Neural cell (in vitro differentiated cells): Measurements from ENCODE around the gene MACROH2A1. TPM values are rescaled to one million over a fixed set of nuclear protein-coding genes. Genes with fewer than 3 reads are reported as not detected.

Experiments
- H2AFZ ChIP-seq: fragments of 200-600, 300-800 bp; sonication (generic), shearing (Covaris generic); 2 replicates; pipeline ENCODE4 v1.6.0; 2014; ENCODE audit warnings: low read depth, mild to moderate bottlenecking, antibody characterized with exemption, low read length, moderate library complexity
- H3F3A ChIP-seq: fragments of 200-600 bp; shearing (Covaris generic); 2 replicates; pipeline ENCODE4 v1.6.1; 2016; ENCODE audit warnings: mild to moderate bottlenecking, moderate library complexity, mixed read lengths, antibody characterized with exemption, low read length; ENCODE audit not compliant: insufficient read depth, poor library complexity, severe bottlenecking
- H3K27ac ChIP-seq: fragments of 200-600, 300-800 bp; sonication (generic), shearing (Covaris generic); 2 replicates; pipeline ENCODE4 v1.5.1; 2014; ENCODE audit warnings: mild to moderate bottlenecking, low read length, moderate library complexity
- H3K27me3 ChIP-seq: fragments of 300-800, 200-600 bp; sonication (generic), shearing (Covaris generic); 2 replicates; pipeline ENCODE4 v1.6.0; 2014; ENCODE audit warnings: mild to moderate bottlenecking, low read depth, low read length, moderate library complexity; ENCODE audit not compliant: insufficient read depth
- H3K36me3 ChIP-seq: fragments of 300-800, 200-600 bp; sonication (generic), shearing (Covaris generic); 2 replicates; pipeline ENCODE4 v1.5.1; 2014; ENCODE audit warnings: mild to moderate bottlenecking, antibody characterized with exemption, low read length, moderate library complexity; ENCODE audit not compliant: insufficient read depth
- H3K4me2 ChIP-seq: fragments of 300-800, 200-600 bp; sonication (generic), shearing (Covaris generic); 2 replicates; pipeline ENCODE4 v1.6.0; 2014; ENCODE audit warnings: mild to moderate bottlenecking, low read length
- H3K4me3 ChIP-seq: fragments of 300-800, 200-600 bp; sonication (generic), shearing (Covaris generic); 2 replicates; pipeline ENCODE4 v1.5.1; 2014; ENCODE audit warnings: mild to moderate bottlenecking, low read length, moderate library complexity
- H3K79me2 ChIP-seq: fragments of 200-600 bp; shearing (Covaris generic); replicated peaks from 2 replicates; pipeline ENCODE4 v1.6.0; 2014; ENCODE audit warnings: mild to moderate bottlenecking, low read length, moderate library complexity; ENCODE audit not compliant: insufficient read depth
- H3K9ac ChIP-seq: fragments of 300-800, 200-600 bp; sonication (generic), shearing (Covaris generic); 2 replicates; pipeline ENCODE4 v1.6.1; 2016; ENCODE audit warnings: mild to moderate bottlenecking, low read length, mixed read lengths
- H3K9me2 ChIP-seq: fragments of 200-600 bp; shearing (Covaris generic); 2 replicates; pipeline ENCODE4 v1.6.1; 2016; ENCODE audit warnings: mild to moderate bottlenecking, low read length, mixed read lengths; ENCODE audit not compliant: insufficient read depth
- H3K9me3 ChIP-seq: fragments of 200-600, 300-800 bp; sonication (generic), shearing (Covaris generic); 2 replicates; pipeline ENCODE4 v1.6.1; 2016; ENCODE audit warnings: mild to moderate bottlenecking, mixed run types, low read length, moderate library complexity, mixed read lengths
- H4K20me1 ChIP-seq: fragments of 200-600 bp; shearing (Covaris generic); 2 replicates; pipeline ENCODE4 v1.6.1; 2016; ENCODE audit warnings: mild to moderate bottlenecking, mixed run types; ENCODE audit not compliant: insufficient read depth
- EP300 ChIP-seq: fragments of 450-650 bp; conservative IDR thresholded peaks from 2 replicates; pipeline ENCODE4 v1.6.1; 2014; ENCODE audit warnings: antibody characterized with exemption, mild to moderate bottlenecking, moderate library complexity; ENCODE audit not compliant: poor library complexity, severe bottlenecking
- EZH2 ChIP-seq: fragments of 200-600, 300-800 bp; shearing (Covaris generic), sonication (generic); IDR thresholded peaks from 2 replicates; pipeline ENCODE4 v1.6.1; 2014; ENCODE audit warnings: antibody characterized with exemption, low read length, borderline replicate concordance, mild to moderate bottlenecking; ENCODE audit not compliant: insufficient read depth, poor library complexity, severe bottlenecking
- MXI1 ChIP-seq: fragments of 450-650 bp; conservative IDR thresholded peaks from 2 replicates; pipeline ENCODE4 v1.6.1; 2014; ENCODE audit warnings: antibody characterized with exemption, mild to moderate bottlenecking; ENCODE audit not compliant: poor library complexity, severe bottlenecking
- POLR2AphosphoS5 ChIP-seq: IDR thresholded peaks from 2 replicates; pipeline ENCODE4 v1.6.1; 2012
- RAD21 ChIP-seq: fragments of 450-650 bp; conservative IDR thresholded peaks from 2 replicates; pipeline ENCODE4 v1.6.1; 2014; ENCODE audit warnings: antibody characterized with exemption, mild to moderate bottlenecking, moderate library complexity
- REST ChIP-seq: IDR thresholded peaks from 2 replicates; pipeline ENCODE4 v1.6.1; 2012; ENCODE audit warnings: borderline replicate concordance
- SMC3 ChIP-seq: fragments of 450-650 bp; conservative IDR thresholded peaks from 2 replicates; pipeline ENCODE4 v1.6.1; 2014; ENCODE audit warnings: antibody characterized with exemption, mild to moderate bottlenecking, moderate library complexity; ENCODE audit not compliant: poor library complexity
- TAF1 ChIP-seq: IDR thresholded peaks from 2 replicates; pipeline ENCODE4 v1.6.1; 2012; ENCODE audit warnings: low read depth
- polyA plus RNA-seq: library from polyadenylated mRNA; depleted of rRNA; stranded (reverse); fragments of >200 nt; gene quantifications from 2 replicates; pipeline ENCODE4 v1.2.3, GENCODE V29; 2014
- TF ChIP-seq, protein P1 (sequence below): fragments of 450-650 bp; IDR thresholded peaks from 2 replicates; pipeline ENCODE4 v1.5.1; 2014; ENCODE audit warnings: antibody characterized with exemption, mild to moderate bottlenecking, moderate library complexity; ENCODE audit not compliant: poor library complexity, severe bottlenecking

MACROH2A1 gene
- polyA plus RNA-seq, 1 donor from 2014 or later = 351 TPM

DNA sequence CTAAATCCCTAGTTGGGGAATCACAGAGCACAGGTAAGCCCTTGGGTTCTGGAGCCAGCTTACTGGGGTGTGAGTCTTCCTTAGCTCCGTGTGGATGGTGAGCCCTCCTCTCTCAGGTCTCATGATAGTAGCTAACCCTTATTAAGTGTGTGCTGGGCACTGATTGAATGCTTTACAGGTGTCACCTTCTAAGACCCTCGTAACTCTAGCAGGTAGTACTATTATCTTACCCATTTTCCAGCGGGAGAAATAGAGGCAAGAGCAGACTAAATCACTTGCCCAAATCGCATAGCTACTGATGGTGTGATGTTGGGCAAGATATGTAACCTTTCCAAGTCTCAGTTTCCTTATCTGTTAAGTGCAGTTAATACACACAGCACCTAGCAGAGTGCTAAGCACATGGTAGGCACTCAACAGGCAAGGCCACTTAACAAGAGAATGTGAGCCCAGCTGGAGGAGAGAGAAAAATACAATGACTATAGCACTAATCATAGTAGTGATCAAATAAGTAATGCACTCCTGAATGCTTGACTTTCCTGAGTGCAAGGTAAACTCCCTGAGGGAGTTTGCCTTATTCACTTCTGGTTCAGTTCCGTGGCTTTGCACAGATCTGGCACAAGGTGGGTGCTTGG is 48.4 kb upstream of the MACROH2A1 start, which contains the start of gene DCANP1:
Gene DCANP1 (minus strand): TSS at position 51 of the 632 bp plus-strand sequence. CDS start 240 bp downstream, outside the sequence.
- Histone ChIP-seq H3K79me2 (no peaks in the 10 kb centered on the region), H3K27me3 (no peaks in the 10 kb centered on the region), H3K4me3 (no peak within 1 kb of the TSS), H3F3A (no peaks in the 10 kb centered on the region), H2AFZ (no peak within 1 kb of the TSS), H3K27ac (no peak within 1 kb of the TSS), H4K20me1 (no peaks in the 10 kb centered on the region), H3K9me2 (no peaks in the 10 kb centered on the region), H3K4me2 (no peak within 1 kb of the TSS), H3K36me3 (no peaks in the 10 kb centered on the region), H3K9me3 (no peaks in the 10 kb centered on the region), H3K9ac (no peak within 1 kb of the TSS)
- TF ChIP-seq SMC3 (no peak), REST (no peak), MXI1 (no peak), POLR2AphosphoS5 (no peak), RAD21 (no peak), TAF1 (no peak), EZH2 (no peak), EP300 (no peak)
- TF ChIP-seq, protein P1, sequence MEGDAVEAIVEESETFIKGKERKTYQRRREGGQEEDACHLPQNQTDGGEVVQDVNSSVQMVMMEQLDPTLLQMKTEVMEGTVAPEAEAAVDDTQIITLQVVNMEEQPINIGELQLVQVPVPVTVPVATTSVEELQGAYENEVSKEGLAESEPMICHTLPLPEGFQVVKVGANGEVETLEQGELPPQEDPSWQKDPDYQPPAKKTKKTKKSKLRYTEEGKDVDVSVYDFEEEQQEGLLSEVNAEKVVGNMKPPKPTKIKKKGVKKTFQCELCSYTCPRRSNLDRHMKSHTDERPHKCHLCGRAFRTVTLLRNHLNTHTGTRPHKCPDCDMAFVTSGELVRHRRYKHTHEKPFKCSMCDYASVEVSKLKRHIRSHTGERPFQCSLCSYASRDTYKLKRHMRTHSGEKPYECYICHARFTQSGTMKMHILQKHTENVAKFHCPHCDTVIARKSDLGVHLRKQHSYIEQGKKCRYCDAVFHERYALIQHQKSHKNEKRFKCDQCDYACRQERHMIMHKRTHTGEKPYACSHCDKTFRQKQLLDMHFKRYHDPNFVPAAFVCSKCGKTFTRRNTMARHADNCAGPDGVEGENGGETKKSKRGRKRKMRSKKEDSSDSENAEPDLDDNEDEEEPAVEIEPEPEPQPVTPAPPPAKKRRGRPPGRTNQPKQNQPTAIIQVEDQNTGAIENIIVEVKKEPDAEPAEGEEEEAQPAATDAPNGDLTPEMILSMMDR = no peak

GRCh38 chr5:135446615-135447014 is 47.6 kb upstream of the MACROH2A1 start:
- no peak overlapping the region for H3K4me2 ChIP-seq
- H3K27me3 ChIP-seq = no peaks in the 10 kb centered on the region
- no peaks in the 10 kb centered on the region for H3K9me2 ChIP-seq
- no peak overlapping the region for H3K27ac ChIP-seq
- H3K36me3 ChIP-seq = no peaks in the 10 kb centered on the region
- H3F3A ChIP-seq = no peaks in the 10 kb centered on the region
- TF ChIP-seq TAF1 (no peak), RAD21 (no peak), EZH2 (no peak), MXI1 (no peak), EP300 (no peak), SMC3 (no peak), POLR2AphosphoS5 (no peak), REST (no peak)
- TF ChIP-seq, protein P1 = no peak
- no peaks in the 10 kb centered on the region for H4K20me1 ChIP-seq
- H3K79me2 ChIP-seq = no peaks in the 10 kb centered on the region
- no peak overlapping the region for H3K9ac ChIP-seq
- H3K9me3 ChIP-seq = no peaks in the 10 kb centered on the region
- no peak overlapping the region for H2AFZ ChIP-seq
- H3K4me3 ChIP-seq = no peak overlapping the region
